Right ventricle myocardium inferior (tissue), 1 donor: ENCODE data around the gene ENG. TPM values are rescaled to one million over a fixed set of nuclear protein-coding genes. Genes with fewer than 3 reads are reported as not detected.
"Not testable (repeated sequence)": the region's sequence is repeated elsewhere in the genome, so short reads cannot be mapped to it uniquely, and the experiment has no call there.

Experiments used
- ATAC-seq: fragments of 200-7000 bp; cut with Tn5 transposase; one replicate; pipeline ENCODE4 v1.9.1; 2020; ENCODE audit warnings: mild to moderate bottlenecking, moderate library complexity
- DNase-seq: peaks from one replicate; pipeline ENCODE4 v3.0.0; 2021; ENCODE audit errors: missing footprints
- intact Hi-C: fragments of 100-400 bp; cut with DNase I; formaldehyde crosslinking; loops from one replicate; pipeline ENCODE4 v1.11.0; 2022
- total RNA-seq: library from RNA; stranded (reverse); fragmentation: NEBNext Ultra II Directional; extraction: Animal tissue kit (Norgen Biotek cat#: 25700); gene quantifications from one replicate; pipeline ENCODE4 v1.2.1, GENCODE V29; 2021
- donor health status: DM: no; HTN: yes; CAD: no; lungs with severe emphysema.

ENG gene
- total RNA-seq, 1 donor from 2014 or later, result 131 TPM

DNA sequence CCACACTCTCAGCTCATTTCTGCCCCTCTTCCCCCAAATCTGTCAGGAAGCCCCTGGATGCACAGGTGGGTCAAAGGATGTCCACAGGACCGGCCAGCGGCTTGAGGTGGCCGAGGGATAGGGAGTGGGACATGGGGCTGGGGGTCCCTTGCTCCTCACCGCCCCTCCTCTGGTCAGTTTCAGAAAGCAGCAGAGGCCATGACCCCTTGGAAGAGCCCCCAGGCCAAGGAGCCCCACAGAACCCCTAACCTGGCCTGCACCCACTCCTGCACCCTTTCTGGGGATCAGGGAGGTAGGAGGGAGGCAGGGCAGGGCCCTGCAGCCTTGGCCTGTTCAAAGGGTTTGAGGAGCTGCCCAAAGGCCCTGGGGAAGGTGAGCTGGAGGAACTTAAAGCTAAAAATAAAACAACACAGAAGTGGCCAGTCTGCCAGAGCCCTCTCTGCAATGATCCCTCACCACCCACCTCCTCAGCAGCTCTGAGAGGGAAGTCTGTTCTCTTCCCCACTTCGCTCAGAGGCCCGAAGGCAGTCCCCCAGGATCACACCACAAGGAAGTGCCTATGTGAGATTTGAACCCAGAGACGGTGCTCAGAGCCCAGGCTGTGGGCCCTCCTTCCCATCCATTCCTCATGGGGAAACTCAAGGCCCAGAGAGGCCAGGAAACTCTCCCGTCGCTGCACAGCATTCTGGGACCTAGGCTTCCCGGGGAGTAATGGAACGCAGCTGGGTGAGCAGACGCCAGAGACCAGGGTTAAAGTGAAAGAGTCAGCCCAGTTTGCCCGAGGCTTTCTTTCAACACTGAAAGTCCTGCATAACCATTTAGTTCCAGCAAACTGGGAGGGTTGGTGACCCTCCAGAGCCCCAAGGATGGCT lies 910 bp downstream of the ENG start:
- intact Hi-C loops, result no loop called here
- DNase-seq, result no peak
- ATAC-seq, result peak; percentile 1

DNA sequence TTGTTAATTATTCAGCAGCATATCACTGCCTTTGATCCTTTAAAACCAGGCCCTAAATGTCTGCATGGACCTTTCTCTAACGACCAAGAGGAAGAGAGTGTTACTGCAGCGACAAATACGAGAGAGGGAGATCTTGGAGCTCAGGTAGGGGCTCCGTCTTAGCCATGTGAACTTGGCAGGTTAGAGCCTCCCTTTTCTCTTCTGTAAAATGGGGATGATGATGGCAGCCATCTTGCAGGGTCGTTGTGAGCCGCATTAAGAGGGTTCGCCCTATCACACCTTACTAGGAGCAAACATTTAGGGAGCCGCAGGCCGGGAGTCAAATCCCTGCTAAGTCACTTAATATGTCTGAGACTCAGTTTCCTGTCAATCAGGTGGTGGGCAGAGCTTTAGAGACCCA lies 1.6 kb downstream of the ENG start:
- intact Hi-C loops, result no loop called here
- DNase-seq (no peak), ATAC-seq (no peak)

DNA sequence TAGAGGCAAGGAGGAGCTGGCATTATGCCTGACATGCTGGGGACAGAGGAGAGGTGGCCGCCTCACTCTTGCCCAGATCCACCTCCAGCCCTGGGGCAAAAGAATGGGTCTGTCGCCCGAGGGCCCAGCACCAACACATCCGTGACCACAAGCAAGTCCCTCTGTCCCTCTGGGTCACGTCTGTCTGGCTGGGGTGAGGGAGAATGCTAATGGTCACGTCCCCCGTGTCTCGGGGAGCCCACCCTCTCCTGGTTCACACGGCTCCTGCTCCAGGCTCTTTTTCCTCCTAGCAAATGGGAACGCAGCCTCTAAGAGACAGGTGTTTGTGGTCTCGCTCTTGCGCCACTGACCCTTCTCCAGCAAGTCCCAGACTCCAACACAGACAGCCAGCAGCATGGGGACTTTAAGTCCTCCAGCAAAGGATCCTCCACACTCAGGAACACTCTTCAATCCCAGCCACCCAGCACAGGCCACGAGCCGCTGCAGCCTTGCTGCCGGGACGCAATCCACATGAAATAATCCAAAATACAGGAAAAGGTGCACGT lies 4.1 kb downstream of the ENG start:
- DNase-seq (no peak), ATAC-seq (no peak)
- intact Hi-C loops, result no loop called here

DNA sequence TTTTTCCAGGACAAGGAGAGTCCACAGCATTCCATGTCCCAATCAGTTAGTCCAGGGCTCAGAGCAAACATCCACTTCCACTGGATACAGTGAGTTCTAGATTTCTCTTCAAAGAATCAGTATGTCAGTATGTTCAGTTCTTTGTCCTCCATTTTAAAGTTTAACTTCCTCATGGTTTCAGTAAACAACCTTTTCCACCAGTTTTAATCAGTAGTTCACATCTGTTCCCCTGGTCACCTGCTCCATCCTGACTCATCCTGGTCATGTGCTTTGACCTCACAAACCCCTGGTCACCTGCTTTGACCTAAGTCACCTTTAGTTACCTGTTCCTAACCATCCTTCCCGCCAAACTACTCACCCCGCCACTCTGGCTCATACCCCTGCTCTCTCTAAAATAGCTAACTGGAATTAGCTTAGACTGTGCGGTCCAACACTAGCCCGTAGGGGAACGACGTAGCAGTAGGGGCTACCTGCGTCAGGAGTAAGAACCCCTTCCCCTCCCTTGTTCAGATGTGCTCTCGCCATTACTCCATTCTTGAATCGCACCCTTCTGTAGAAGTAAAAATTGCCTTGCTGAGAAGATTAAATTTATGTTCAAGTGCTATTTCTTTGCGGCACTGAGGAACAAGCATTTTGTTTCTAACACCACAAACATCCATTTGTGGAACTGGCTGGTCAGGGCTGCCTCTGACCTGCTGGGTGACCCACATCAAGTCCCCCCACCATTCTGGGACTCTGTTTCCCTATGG lies 5.5 kb downstream of the ENG start:
- no peak for DNase-seq
- no peak for ATAC-seq
- intact Hi-C loops, result loop anchor here (1.0 kb wide), 1 partner anchor 11 kb away; no protein-coding TSS in a partner anchor

DNA sequence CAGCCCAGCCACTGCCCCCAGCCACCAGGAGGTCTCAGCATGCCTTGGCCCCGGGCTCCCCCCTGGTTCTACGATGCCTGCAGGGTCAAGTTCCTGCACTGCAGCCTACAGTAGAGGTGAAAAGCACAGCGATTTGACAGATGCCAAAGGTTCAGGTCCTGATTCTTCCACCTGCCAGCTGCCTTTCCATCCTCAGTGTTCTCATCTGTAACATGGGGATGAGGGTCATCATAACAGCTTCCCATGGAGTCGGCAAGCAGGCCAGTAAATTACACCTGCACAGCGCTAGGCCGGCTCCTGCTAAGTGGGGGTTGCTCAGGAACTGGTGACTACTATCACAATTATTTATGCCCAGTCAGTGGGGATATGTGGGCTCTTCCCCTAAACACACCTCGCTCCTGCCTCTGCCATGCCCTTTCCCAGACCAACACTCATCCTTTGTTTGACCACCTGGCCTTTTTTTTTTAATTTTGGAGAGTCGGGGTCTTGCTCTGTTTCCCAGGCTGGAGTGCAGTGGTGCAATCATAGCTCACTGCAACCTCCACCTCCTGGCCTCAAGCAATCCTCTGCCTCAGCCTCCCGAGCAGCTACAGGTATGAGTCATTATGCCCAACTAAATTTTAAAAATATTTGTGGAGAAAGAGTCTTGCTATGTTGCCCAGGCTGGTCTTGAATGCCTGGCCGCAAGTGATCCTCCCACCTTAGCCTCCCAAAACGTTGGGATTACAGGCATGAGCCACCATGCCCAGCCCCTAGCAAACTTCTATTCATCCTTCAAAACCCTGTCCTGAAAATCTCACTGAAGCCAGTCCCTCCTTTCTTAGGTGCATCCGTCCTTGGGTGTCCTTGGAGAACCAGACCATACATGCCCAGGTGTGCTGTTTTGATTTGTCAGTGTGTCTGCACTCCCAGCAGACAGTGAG lies 6.4 kb downstream of the ENG start:
- DNase-seq (no peak), ATAC-seq (no peak)
- intact Hi-C loops, result loop anchor here (1.0 kb wide), 1 partner anchor 12 kb away; no protein-coding TSS in a partner anchor

DNA sequence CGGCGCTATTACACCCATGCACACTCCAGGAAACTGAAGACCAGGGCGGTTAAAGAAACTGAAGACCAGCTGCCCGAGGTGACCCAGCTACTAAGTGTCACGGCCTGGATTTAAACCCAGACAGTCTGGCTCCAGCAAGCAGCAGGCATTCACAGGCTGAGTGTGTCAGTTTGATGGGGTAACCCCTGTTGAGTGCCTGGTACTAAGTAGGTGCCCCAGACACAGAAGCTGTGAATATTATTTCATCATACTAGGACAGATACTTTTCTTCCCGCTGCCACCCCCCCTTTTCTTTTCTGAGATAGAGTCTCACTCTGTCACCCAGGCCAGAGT lies 7.3 kb downstream of the ENG start:
- DNase-seq (no peak), ATAC-seq (peak; percentile 37)
- intact Hi-C loops, result no loop called here

DNA sequence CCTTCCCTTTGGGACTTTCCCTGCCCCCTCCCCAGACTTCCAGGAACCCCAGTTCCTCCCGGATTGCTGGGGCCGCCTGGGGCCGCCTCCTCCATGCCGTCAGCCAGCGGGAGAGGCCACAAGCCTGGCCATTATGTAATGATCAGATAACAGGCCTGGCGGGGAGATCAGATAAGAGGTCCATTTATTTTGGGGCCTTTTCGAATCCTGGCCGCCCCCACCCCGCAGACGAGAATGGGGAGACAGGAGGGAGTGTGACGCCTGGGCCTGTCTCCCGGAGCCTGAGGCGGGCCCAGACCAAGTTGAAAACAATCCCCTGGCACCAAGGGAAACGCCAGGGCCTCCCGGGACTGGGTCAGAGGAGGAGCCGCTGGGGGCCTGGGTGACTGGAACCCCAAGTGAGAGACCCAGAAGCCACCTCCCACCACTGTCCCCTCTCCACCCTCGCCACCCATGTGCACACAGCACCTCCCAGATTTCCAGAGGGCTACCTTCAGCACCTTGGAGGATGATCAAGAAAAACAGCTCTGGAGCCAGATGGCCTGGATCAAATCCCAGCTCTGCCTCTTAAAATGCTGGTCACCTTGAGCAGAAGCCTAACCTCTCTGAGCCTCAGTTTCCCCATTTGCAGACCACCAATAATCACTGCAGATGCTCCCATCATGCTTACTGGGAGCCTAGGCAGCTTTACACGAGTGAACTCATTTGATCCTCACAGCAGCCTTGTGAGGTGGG lies 7.8 kb downstream of the ENG start:
- intact Hi-C loops, result no loop called here
- ATAC-seq, result peak; percentile 51
- DNase-seq, result peak; percentile 84

DNA sequence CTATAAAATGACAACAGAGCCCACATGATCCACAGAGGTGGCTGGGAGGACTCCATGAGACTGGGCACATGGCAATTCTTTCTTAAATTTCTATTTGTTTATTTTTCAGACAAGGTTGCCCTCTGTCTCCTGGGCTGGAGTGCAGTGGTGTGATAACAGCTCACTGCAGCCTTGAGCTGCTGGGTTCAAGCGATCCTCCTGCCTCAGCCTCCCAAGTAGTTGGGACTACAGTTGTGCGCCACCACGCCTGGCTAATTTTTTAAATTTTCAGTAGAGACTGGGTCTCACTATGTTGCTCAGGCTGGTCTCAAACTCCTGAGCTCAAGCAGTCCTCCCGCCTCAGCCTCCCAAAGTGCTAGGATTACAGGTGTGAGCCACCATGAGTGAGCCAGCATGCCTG lies 8.8 kb downstream of the ENG start:
- not testable (repeated sequence) for ATAC-seq, DNase-seq
- intact Hi-C loops, result loop anchor here (2.0 kb wide), 1 partner anchor 13 kb away; no protein-coding TSS in a partner anchor

DNA sequence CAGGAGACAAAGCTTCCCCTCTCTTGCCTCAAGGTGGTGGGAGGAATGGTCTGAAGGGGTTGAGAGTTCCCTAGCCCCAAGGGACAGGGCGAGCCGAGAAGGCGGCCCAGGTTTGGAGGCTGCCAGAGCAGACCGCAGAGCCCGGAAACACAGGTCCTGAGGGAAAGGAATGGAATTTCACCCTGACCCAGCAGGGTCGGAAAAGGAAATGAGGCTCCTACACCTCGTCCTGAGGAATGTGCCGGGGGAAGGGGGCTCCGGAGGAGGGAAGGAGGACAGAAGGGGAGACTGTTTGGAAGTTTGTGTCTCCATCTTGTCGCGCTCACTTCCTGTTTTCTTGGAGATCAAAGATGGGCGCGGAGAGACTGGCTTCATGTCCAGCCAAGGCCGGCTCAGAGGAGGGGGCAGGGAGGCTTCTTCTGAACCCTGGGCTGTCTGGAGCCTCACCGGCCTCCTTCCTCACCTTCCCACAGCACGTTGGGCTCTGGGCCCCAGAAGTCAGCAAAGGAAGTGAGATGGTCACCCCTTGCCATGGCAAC lies 9.6 kb downstream of the ENG start:
- DNase-seq, result no peak
- intact Hi-C loops, result loop anchor here (2.0 kb wide), 1 partner anchor 14 kb away; no protein-coding TSS in a partner anchor
- ATAC-seq, result peak; percentile 27

DNA sequence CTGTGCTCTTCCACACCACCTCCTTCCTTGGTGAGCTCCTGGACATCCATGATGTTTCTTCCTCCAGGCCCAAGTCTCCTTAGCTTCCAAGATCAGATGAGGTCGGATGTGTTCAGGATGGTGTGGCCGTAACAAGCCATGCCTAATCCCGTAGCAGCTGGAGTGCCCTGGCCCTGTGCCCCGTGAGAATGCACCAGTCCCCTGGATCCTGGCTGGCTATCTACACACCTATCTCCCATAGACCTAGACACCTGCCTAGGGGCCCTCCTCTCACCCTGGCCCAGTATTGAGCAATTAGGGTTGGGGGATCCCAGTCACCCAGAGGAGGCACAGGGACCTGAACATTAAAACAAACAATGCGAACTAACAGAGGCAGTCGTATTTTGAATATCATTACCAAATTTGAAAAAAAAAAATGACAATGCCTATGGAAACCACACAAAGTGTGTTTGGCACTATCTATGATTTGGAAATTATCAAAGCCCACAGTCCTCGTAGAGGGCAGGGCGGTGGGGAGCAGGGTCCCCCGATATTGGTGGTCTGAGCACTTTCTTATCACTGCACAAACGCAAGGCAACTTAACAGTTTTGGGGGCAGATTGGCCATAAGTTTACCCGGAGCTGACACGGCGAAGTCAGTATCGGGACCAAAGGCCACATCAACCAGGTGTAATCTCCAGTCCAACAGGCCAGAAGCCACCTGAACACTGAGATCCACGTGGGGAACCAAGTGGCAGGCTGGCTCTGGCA lies 13.2 kb downstream of the ENG start:
- intact Hi-C loops, result no loop called here
- DNase-seq (no peak), ATAC-seq (no peak)

DNA sequence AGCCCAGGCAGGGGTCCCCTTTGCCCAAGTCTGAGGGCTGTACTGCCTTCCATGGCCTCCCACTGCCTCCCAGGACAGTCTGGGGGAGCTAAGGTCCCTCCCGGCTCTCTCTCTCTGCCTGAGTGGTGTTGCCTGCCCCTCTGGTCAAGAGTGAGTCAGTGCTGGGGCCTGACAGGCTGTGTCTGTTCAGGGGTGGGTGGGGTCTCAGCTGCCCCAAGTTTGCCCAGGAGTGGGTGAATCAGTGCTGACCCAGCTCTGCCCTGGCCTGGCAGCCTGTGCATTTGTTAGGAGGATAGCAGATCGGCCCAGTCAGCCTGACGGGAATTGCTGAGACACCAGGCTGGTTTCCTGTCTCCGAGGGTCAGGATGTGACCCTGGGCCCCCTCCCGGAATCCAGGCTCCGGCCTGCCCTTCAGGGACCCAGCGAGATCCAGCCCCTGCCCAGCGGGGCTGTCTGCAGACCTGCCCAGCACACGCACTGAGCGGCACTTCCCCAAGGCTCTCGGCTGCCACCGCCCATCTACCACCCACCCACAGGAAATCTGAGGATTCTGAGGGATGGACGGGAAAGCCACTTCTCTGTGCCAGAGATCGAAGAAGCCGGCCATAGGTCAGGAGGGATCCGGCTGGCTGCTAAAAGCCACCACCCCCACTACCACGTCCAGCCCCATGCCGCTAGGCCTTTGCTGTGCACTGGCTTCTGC lies 15.9 kb downstream of the ENG start:
- DNase-seq, result peak; percentile 88

DNA sequence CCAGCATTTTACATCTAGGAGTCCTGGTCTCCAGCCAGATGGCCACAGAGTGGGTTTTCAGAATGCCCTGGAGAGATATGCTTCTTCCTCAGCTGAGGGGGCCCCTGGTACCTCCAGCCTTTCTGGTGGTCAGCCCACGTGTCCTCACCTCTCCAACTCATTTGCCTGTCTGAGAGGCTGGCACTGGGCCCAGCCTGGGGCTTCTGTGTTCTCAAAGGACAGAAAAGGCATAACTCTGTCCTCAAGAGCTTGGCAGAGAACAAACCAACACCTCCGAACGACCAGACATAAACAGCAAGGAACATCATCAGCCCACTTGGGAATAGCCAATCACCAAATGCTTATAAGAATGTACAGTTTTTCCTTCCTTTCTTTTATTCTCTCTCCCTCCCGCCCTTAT lies 17.1 kb downstream of the ENG start:
- ATAC-seq, result no peak
- peak; percentile 70 for DNase-seq
- intact Hi-C loops, result no loop called here

More for the DNA sequence above, 15.9 kb downstream of the ENG start:
- peak; percentile 77 for ATAC-seq
- intact Hi-C loops, result loop anchor here (2.0 kb wide), 1 partner anchor 18 kb away; no protein-coding TSS in a partner anchor

DNA sequence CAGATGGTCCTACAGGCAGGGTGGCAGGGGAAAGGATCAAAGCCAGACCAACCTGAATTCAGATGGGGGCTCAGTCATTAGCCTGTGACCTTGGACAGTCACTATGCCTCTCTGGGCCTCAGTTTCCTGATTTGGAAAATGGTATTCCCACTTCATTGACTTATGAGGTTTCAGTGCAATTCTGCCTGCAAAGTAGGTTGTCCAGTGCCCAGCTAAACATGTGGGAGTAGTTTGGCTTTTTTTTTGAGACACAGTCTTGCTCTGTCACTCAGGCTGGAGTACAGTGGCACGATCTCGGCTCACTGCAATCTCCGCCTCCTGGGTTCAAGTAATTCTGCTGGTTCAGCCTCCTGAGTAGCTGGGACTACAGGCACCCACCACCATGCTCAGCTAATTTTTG lies 17.9 kb downstream of the ENG start:
- intact Hi-C loops, ATAC-seq, DNase-seq: not testable (repeated sequence)

DNA sequence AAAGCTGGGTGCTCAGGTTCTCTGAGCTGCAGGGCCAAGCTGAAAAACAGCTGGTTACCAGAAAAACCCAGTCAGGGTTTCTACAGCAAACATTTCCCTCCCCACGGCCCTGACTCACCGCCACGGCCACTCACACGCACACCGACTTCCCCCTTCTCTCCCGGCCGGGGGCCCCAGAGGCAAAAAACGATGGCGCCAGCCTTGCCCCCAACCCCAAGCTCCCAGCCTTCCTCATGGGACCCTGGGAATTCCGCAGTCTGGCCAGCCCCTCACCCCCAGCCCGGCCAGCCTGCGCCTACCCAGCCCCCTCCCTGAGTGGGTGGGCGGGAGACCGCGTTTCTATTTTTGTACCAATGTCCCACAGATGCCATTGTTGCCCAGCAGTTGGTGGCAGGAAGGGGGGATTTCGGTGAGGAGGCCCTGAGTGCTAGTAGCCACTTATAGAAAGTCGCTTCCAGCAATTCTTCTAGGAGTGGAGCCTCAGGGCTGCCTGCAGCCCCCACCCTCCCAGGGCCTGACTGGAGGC lies 18.4 kb downstream of the ENG start:
- peak; percentile 82 for DNase-seq
- intact Hi-C loops, result no loop called here
- peak; percentile 32 for ATAC-seq

DNA sequence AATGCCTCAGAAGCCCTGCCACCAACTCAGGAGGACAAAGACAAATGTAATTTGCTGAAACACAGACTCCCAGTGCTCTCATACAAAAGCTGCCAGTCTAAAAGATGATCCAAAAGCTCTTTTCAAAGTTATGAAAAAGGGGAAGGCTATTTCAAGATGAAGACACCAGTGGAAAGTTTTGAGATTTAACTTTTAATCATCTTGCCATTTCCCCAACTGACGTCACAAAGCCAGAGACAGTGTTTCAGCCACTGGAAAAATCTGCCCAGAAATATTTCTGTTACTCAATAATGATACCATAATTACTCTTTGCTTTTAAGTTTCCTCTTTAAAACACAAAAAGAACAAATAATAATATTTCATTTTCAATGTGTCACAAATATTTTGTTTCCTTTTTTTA lies 20.9 kb downstream of the ENG start:
- ATAC-seq (no peak), DNase-seq (no peak)
- intact Hi-C loops, result no loop called here

DNA sequence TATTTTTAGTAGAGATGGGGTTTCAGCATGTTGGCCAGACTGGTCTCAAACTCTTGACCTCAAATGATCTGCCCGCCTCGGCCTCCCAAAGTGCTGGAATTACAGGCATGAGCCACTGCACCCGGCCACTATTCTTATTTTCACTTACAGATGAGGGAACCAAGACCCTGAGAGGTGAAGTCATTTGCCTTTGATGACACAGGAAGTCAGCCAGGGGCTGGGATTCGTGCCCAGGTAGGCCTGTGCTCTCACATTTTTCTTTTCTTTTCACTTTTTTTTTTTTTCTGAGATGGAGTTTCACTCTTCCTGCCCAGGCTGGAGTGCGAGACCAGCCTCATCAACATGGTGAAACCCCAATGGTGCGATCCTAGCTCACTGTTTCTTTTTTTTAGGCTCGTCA lies 22.2 kb downstream of the ENG start:
- DNase-seq (no peak), ATAC-seq (no peak)
- intact Hi-C loops, result no loop called here
